Suprapubic skin (tissue), 3 donors: ENCODE data around the gene CREG2.

Experiments used
- CTCF ChIP-seq, 2 donors: fragments of 200-600 bp in 1 of 2; fragments of 450-650 bp in 1 of 2; sonication (generic) in 1 of 2; IDR thresholded peaks; one replicate each; pipeline ENCODE4 v1.5.1; 2016 to 2019; ENCODE audit warnings: antibody characterized with exemption in 2 of 2, mild to moderate bottlenecking in 1 of 2, moderate library complexity in 1 of 2
- EP300 ChIP-seq: sonication (generic); formaldehyde crosslinking; IDR thresholded peaks from one replicate; pipeline ENCODE4 v1.6.1; 2017; ENCODE audit warnings: antibody characterized with exemption
- POLR2A ChIP-seq, 2 donors: fragments of 450-650 bp; IDR thresholded peaks; one replicate each; pipeline ENCODE4 v1.6.1; 2017; ENCODE audit warnings: antibody characterized with exemption in 2 of 2, mild to moderate bottlenecking in 2 of 2, moderate library complexity in 2 of 2

GRCh38 chr2:101303688-101304087 is 83.6 kb downstream of the CREG2 start:
- no peak for TF ChIP-seq EP300
- TF ChIP-seq POLR2A (IDR thresholded peaks at IDR 0.05) = no peak
- TF ChIP-seq CTCF (IDR thresholded peaks at IDR 0.05) = no peak
